B cell (primary cell): Measurements from ENCODE around the gene PARK7. TPM values are rescaled to one million over a fixed set of nuclear protein-coding genes. Genes with fewer than 3 reads are reported as not detected.

Experiments used
- ATAC-seq: fragments of 200-7000 bp; cut with Tn5 transposase; one replicate; pipeline ENCODE4 v1.10.0; 2021; ENCODE audit warnings: low read depth, mild to moderate bottlenecking, moderate number of reproducible peaks, moderate library complexity
- CTCF ChIA-PET: fragments of 350-600 bp; sonication (Branson Sonifier 250); formaldehyde crosslinking; loops from one replicate; lab custom pipeline; 2021; ENCODE audit warnings: antibody characterized with exemption, inconsistent platforms; lab: Charles Lee
- POLR2A ChIA-PET: fragments of 350-600 bp; sonication (Branson Sonifier 250); formaldehyde crosslinking; loops from one replicate; lab custom pipeline; 2021; ENCODE audit warnings: antibody characterized with exemption; lab: Charles Lee
- DNase-seq: peaks from one replicate; pipeline ENCODE4 v3.0.0; 2013
- H2AFZ ChIP-seq: 2 replicates; pipeline ENCODE4 v1.6.1; 2012; ENCODE audit warnings: mild to moderate bottlenecking, low read depth, low read length; ENCODE audit not compliant: insufficient read depth, poor library complexity, severe bottlenecking
- H3K27ac ChIP-seq, 2 donors: 1 replicate in 1 of 2; 2 replicates in 1 of 2; pipeline ENCODE4 v1.5.1; 2012 to 2013; ENCODE audit warnings: low read length in 2 of 2, mild to moderate bottlenecking in 2 of 2, moderate library complexity in 1 of 2
- H3K27me3 ChIP-seq, 4 experiments: fragments of 200-600 bp in 1 of 4; sonication (generic) in 1 of 4; replicated peaks in 1 of 4; 1 replicate in 2 of 4; 2 replicates in 2 of 4; pipeline versions ENCODE4 v1.6.1 to v1.7.0; 2013 to 2016; ENCODE audit warnings: low read length in 3 of 4, mild to moderate bottlenecking in 2 of 4, mixed read lengths in 1 of 4, moderate library complexity in 1 of 4; ENCODE audit not compliant: insufficient read depth in 4 of 4, control insufficient read depth in 3 of 4; ENCODE audit errors: control extremely low read depth in 1 of 4
- H3K36me3 ChIP-seq, 2 experiments: replicated peaks in 1 of 2; 1 replicate in 1 of 2; 2 replicates in 1 of 2; pipeline versions ENCODE4 v1.6.1 to v1.7.1; 2013; ENCODE audit warnings: low read length in 1 of 2; ENCODE audit not compliant: insufficient read depth in 2 of 2, control insufficient read depth in 1 of 2; ENCODE audit errors: control extremely low read depth in 1 of 2, extremely low read depth in 1 of 2
- H3K4me1 ChIP-seq, 2 donors: fragments of 200-600 bp in 1 of 2; sonication (generic) in 1 of 2; 1 replicate in 1 of 2; 2 replicates in 1 of 2; pipeline versions ENCODE4 v1.5.1 to v1.6.1; 2013 to 2017; ENCODE audit warnings: low read length in 2 of 2; ENCODE audit not compliant: control insufficient read depth in 2 of 2, insufficient read depth in 2 of 2
- H3K4me2 ChIP-seq: replicated peaks from 2 replicates; pipeline ENCODE3; 2012; ENCODE audit warnings: mild to moderate bottlenecking, low read depth, low read length; ENCODE audit not compliant: poor library complexity, severe bottlenecking
- H3K4me3 ChIP-seq, 5 experiments: fragments of 200-600 bp in 1 of 5; sonication (generic) in 1 of 5; 1 replicate in 3 of 5; 2 replicates in 2 of 5; pipeline versions ENCODE4 v1.5.1 to v1.7.0; 2011 to 2016; ENCODE audit warnings: low read length in 4 of 5, mild to moderate bottlenecking in 4 of 5, low read depth in 2 of 5, control low read depth in 1 of 5, moderate library complexity in 1 of 5; ENCODE audit not compliant: insufficient read depth in 1 of 5; ENCODE audit errors: control extremely low read depth in 1 of 5, extremely low read depth in 1 of 5
- H3K79me2 ChIP-seq: fragments of 200-600 bp; sonication (generic); one replicate; pipeline ENCODE4 v1.6.0; 2016; ENCODE audit warnings: low read length; ENCODE audit not compliant: control insufficient read depth, insufficient read depth
- H3K9ac ChIP-seq: fragments of 200-600 bp; sonication (generic); 2 replicates; pipeline ENCODE4 v1.6.1; 2017; ENCODE audit warnings: mild to moderate bottlenecking, low read length, moderate library complexity
- H3K9me3 ChIP-seq, 3 donors: one replicate each; pipeline versions ENCODE4 v1.6.1 to v1.7.1; 2013; ENCODE audit warnings: low read length in 2 of 3; ENCODE audit not compliant: control insufficient read depth in 2 of 3, insufficient read depth in 1 of 3; ENCODE audit errors: control extremely low read depth in 1 of 3
- H4K20me1 ChIP-seq: 2 replicates; pipeline ENCODE4 v1.6.0; 2012; ENCODE audit warnings: mild to moderate bottlenecking, low read length; ENCODE audit not compliant: insufficient read depth, control insufficient read depth, poor library complexity, severe bottlenecking
- H3K27ac Mint-ChIP-seq: one replicate; pipeline ENCODE4 v1.8.0; 2021; ENCODE audit warnings: mixed read lengths
- H3K27me3 Mint-ChIP-seq: one replicate; pipeline ENCODE4 v1.8.0; 2021; ENCODE audit warnings: mixed read lengths
- H3K4me1 Mint-ChIP-seq: one replicate; pipeline ENCODE4 v1.8.0; 2021; ENCODE audit warnings: mixed read lengths
- H3K4me3 Mint-ChIP-seq: one replicate; pipeline ENCODE4 v1.8.0; 2021; ENCODE audit warnings: mixed read lengths
- H3K9me3 Mint-ChIP-seq: one replicate; pipeline ENCODE4 v1.8.0; 2022; ENCODE audit warnings: mixed read lengths; ENCODE audit not compliant: insufficient read depth
- CTCF ChIP-seq: fragments of 200-600 bp; IDR thresholded peaks from one replicate; pipeline ENCODE4 v1.8.0; 2022; ENCODE audit warnings: antibody characterized with exemption, mild to moderate bottlenecking
- EZH2 ChIP-seq: IDR thresholded peaks from 2 replicates; pipeline ENCODE4 v1.6.1; 2012; ENCODE audit warnings: borderline replicate concordance, low read depth, mild to moderate bottlenecking, moderate library complexity, low read length; ENCODE audit not compliant: insufficient read depth, poor library complexity, severe bottlenecking
- WGBS: methylation state at CpG from one replicate; pipeline ENCODE4 v1.1.5; 2013; ENCODE audit warnings: missing lambda C conversion rate; ENCODE audit not compliant: insufficient coverage; 5-methylcytosine and 5-hydroxymethylcytosine counted together
- intact Hi-C: fragments of 100-400 bp; cut with micrococcal nuclease; formaldehyde crosslinking; loops from one replicate; pipeline ENCODE4 v1.10.0; 2022
- polyA plus RNA-seq: library from polyadenylated mRNA; depleted of rRNA; stranded (reverse); fragments of >200 nt; gene quantifications from 2 replicates; pipeline ENCODE4 v1.2.3, GENCODE V29; 2012
- small RNA-seq: library from RNA; depleted of rRNA; stranded (forward); fragments of <200 nt; gene quantifications from one replicate; pipeline ENCODE3, GENCODE V24; 2012; ENCODE audit warnings: low replicate concordance, low read depth; ENCODE audit not compliant: insufficient read length
- total RNA-seq, 2 donors: library from RNA; stranded (reverse); fragments of 120-200 nt in 1 of 2; gene quantifications; 1 replicate in 1 of 2; 2 replicates in 1 of 2; pipeline versions ENCODE4 v1.2.3 to v1.2.4, GENCODE V29; 2013 to 2022

PARK7 gene
- total and polyA plus RNA-seq, 2 donors (not counting 1 experiment from before 2014, with no cell fraction given): 63.9 to 118 TPM

- H3K36me3 ChIP-seq: no peaks in the 10 kb centered on the region
- Mint-ChIP-seq H3K9me3 (no peaks in the 10 kb centered on the region), H3K27ac (no peak overlapping the region), H3K27me3 (peaks cover 30% of the 10 kb centered on the region), H3K4me3 (no peak overlapping the region), H3K4me1 (no peaks in the 10 kb centered on the region)
- ATAC-seq (no peak), DNase-seq (no peak)
- no peaks in the 10 kb centered on the region for H3K79me2 ChIP-seq
- H4K20me1 ChIP-seq: no peaks in the 10 kb centered on the region
- H2AFZ ChIP-seq: no peak overlapping the region
- H3K9me3 ChIP-seq: no peaks in the 10 kb centered on the region
- H3K9ac ChIP-seq: no peak overlapping the region
- intact Hi-C loops: no loop called here
- peaks cover 0 to 3% (median 0%) of the 10 kb centered on the region in 4 experiments for H3K27me3 ChIP-seq
- H3K27ac ChIP-seq: no peak overlapping the region
- TF ChIP-seq EZH2 (no peak), CTCF (no peak)
- H3K4me2 ChIP-seq: no peak overlapping the region
- ChIA-PET CTCF (no interaction called here), POLR2A (no interaction called here)
- 91% methylated on average over 4 of the region's 6 CpGs for WGBS
- H3K4me3 ChIP-seq: no peak overlapping the region
- H3K4me1 ChIP-seq: no peaks in the 10 kb centered on the region
Observed at GRCh38 chr1:8033322-8033721, 71.8 kb downstream of the PARK7 start.

Small RNA genes within 50 kb of the gene (small RNA-seq; reads per million reads assigned to genes)
- gene RF00019: not detected

Other genes starting within 250 kb of the PARK7 start
- 48.6 and 49.6 TPM in 2 replicates for gene VAMP3, start 190.4 kb upstream of the PARK7 start, total RNA-seq
- gene VAMP3, start 190.4 kb upstream of the PARK7 start, polyA plus RNA-seq: 22.4 and 34.7 TPM in 2 replicates
- gene PER3, start 177.4 kb upstream of the PARK7 start, total RNA-seq: 5.8 and 8.5 TPM in 2 replicates
- 1.9 and 2.4 TPM in 2 replicates for gene PER3, start 177.4 kb upstream of the PARK7 start, polyA plus RNA-seq
- 5.0 and 5.5 TPM in 2 replicates for gene UTS2, start 108.6 kb upstream of the PARK7 start, total RNA-seq
- gene UTS2, start 108.6 kb upstream of the PARK7 start, polyA plus RNA-seq: not detected in 2 replicates
- 0.44 and 0.61 TPM in 2 replicates for gene TNFRSF9, start 20.9 kb upstream of the PARK7 start, total RNA-seq
- gene TNFRSF9, start 20.9 kb upstream of the PARK7 start, polyA plus RNA-seq: 0.01 and 0.16 TPM in 2 replicates
- gene ERRFI1, start 64.6 kb downstream of the PARK7 start, total RNA-seq: 1.5 and 2.0 TPM in 2 replicates
- 2.0 and 3.8 TPM in 2 replicates for gene ERRFI1, start 64.6 kb downstream of the PARK7 start, polyA plus RNA-seq